HG03025 (cell line): ENCODE measurements around the gene GNA12.

ENCODE experiments used
- ATAC-seq: cut with Tn5 transposase; IDR thresholded peaks from one replicate; pipeline ENCODE4 v1.9.1; 2021; ENCODE audit warnings: mild to moderate bottlenecking, moderate library complexity; ENCODE audit not compliant: unreplicated experiment, low FRiP score

GNA12 gene

GRCh38 chr7:2838873-2839578, 5.1 kb downstream of the GNA12 start:
- ATAC-seq, result peak; percentile 59

- ATAC-seq, result no peak
Observed at GRCh38 chr7:2838451-2838850, 5.7 kb downstream of the GNA12 start.

- ATAC-seq, result no peak
Observed at GRCh38 chr7:2837496-2837895, 6.6 kb downstream of the GNA12 start.

GRCh38 chr7:2834748-2835441, 9.2 kb downstream of the GNA12 start:
- ATAC-seq, result no peak

- no peak for ATAC-seq
Observed at GRCh38 chr7:2833083-2833910, 10.8 kb downstream of the GNA12 start.

GRCh38 chr7:2832461-2832860, 11.6 kb downstream of the GNA12 start:
- no peak for ATAC-seq

- no peak for ATAC-seq
Observed at GRCh38 chr7:2830609-2831376, 13.3 kb downstream of the GNA12 start.

- ATAC-seq, result no peak
Observed at GRCh38 chr7:2829040-2829439, 15.1 kb downstream of the GNA12 start.

GRCh38 chr7:2826771-2827170, 17.3 kb downstream of the GNA12 start:
- no peak for ATAC-seq

GRCh38 chr7:2825559-2826227, 18.4 kb downstream of the GNA12 start:
- ATAC-seq, result no peak

- no peak for ATAC-seq
Observed at GRCh38 chr7:2824678-2825461, 19.2 kb downstream of the GNA12 start.

GRCh38 chr7:2824026-2824677, 20.0 kb downstream of the GNA12 start:
- no peak for ATAC-seq

- no peak for ATAC-seq
Observed at GRCh38 chr7:2823130-2823529, 21.0 kb downstream of the GNA12 start.

- no peak for ATAC-seq
Observed at GRCh38 chr7:2821842-2822507, 22.1 kb downstream of the GNA12 start.

- no peak for ATAC-seq
Observed at GRCh38 chr7:2821161-2821841, 22.8 kb downstream of the GNA12 start.

GRCh38 chr7:2820508-2820934, 23.6 kb downstream of the GNA12 start:
- ATAC-seq, result no peak

- no peak for ATAC-seq
Observed at GRCh38 chr7:2819954-2820397, 24.1 kb downstream of the GNA12 start.
